ENCODE results near the gene OR5K1. TPM values are rescaled to one million over a fixed set of nuclear protein-coding genes. Genes with fewer than 3 reads are reported as not detected.

The OR5K1 gene
- not detected for total RNA-seq

GRCh38 chr3:98462901-98463300, at the start of gene OR5K1:
Gene OR5K1 (plus strand): TSS chr3:98463201. CDS start chr3:98469577, 6,376 bp downstream.

DNA sequence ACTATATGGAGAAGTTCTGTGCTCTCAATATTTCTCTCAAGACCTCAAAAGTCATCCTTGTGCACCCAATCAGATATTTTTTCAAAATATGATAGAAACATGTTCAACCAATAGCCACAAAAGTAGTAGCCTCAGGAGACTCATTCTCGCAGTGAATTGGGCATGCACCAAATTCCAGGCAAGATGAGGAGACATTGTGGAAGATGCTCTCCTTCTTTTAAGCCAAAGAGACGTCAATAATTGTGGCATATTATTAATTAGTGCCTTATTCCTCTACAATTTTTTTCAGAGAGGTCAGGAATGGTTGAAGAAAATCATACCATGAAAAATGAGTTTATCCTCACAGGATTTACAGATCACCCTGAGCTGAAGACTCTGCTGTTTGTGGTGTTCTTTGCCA, 34.4 kb downstream of the OR5K1 start, which contains the start of gene OR5K2:
Gene OR5K2 (plus strand): TSS at position 301 of the 400 bp plus-strand sequence. CDS start 0 bp downstream, at position 301.

Other genes with a start within 250 kb of the OR5K1 start
- gene OR5H6, start 199.0 kb upstream of the OR5K1 start, total RNA-seq: not detected
- gene OR5H2, start 180.7 kb upstream of the OR5K1 start, total RNA-seq: not detected
- gene OR5K4, start 109.3 kb upstream of the OR5K1 start, total RNA-seq: not detected
- gene OR5K3, start 72.5 kb upstream of the OR5K1 start, total RNA-seq: not detected
- gene OR5K2, start 34.5 kb downstream of the OR5K1 start, total RNA-seq: not detected
- 100 to 1,000 TPM; 377 to 383 TPM for gene CLDND1, start 59.7 kb downstream of the OR5K1 start, total RNA-seq
- 10 to 100 TPM; 14.2 to 14.9 TPM for gene GPR15, start 68.8 kb downstream of the OR5K1 start, total RNA-seq
- 10 to 100 TPM; 60.3 to 63.1 TPM for gene CPOX, start 130.4 kb downstream of the OR5K1 start, total RNA-seq